Motor neuron (in vitro differentiated cells): ENCODE measurements around the gene MPP3. TPM values are rescaled to one million over a fixed set of nuclear protein-coding genes. Genes with fewer than 3 reads are reported as not detected.
"Not testable (repeated sequence)": the region's sequence is repeated elsewhere in the genome, so short reads cannot be mapped to it uniquely, and the experiment has no call there.

Source experiments
- ATAC-seq, 8 experiments: fragments of 200-7000 bp; cut with Tn5 transposase; replicated peaks in 6 of 8; 2 replicates each; pipeline ENCODE4 v1.8.0; 2021; ENCODE audit warnings: mild to moderate bottlenecking in 8 of 8, moderate library complexity in 8 of 8
- H3K27ac ChIP-seq, 2 donors: fragments of 250-450 bp; sonication (Bioruptor Pico); 2 replicates each; pipeline ENCODE4 v1.9.0; 2021; ENCODE audit warnings: antibody characterized with exemption in 2 of 2, mild to moderate bottlenecking in 2 of 2, moderate library complexity in 1 of 2
- H3K4me1 ChIP-seq, 2 donors: fragments of 250-450 bp; sonication (Bioruptor Pico); replicated peaks in 1 of 2; 2 replicates each; pipeline ENCODE4 v1.6.1; 2021; ENCODE audit warnings: antibody characterized with exemption in 2 of 2, mild to moderate bottlenecking in 2 of 2, moderate library complexity in 1 of 2
- H3K4me3 ChIP-seq, 5 donors: fragments of 250-450 bp; sonication (Bioruptor Pico); 2 replicates each; pipeline ENCODE4 v1.9.0; 2021; ENCODE audit warnings: antibody characterized with exemption in 5 of 5, mild to moderate bottlenecking in 5 of 5, moderate library complexity in 4 of 5
- WGBS, 10 experiments: fragments of 450-650 bp; shearing (Covaris generic); methylation state at CpG; one replicate each; pipeline ENCODE4 v1.0.0; 2022; 5-methylcytosine and 5-hydroxymethylcytosine counted together
- in situ Hi-C, 9 experiments: fragments of 400-800 bp; cut with MboI; loops; one replicate each; pipeline ENCODE4 v1.15.0; 2021; ENCODE audit warnings: low sequenced_read_pairs in 9 of 9, low pct_unique_long_range_greater_than_20kb in 2 of 9; ENCODE audit not compliant: unreplicated experiment in 9 of 9
- total RNA-seq, 8 experiments: library from RNA; unstranded; fragments of 300-600 nt; gene quantifications; 2 replicates each; pipeline versions ENCODE4 v1.2.3 to v1.2.4, GENCODE V29; 2022

MPP3 gene
- total RNA-seq, 8 experiments from 2014 or later, result 1.5 to 26.7 (median 19.3) TPM

GRCh38 chr17:43856141-43856540 is 23.2 kb upstream of the MPP3 start:
- in situ Hi-C loops, result no loop called here
- Histone ChIP-seq H3K4me1 (peaks cover 0 to 3% of the 10 kb centered on the region in 2 donors), H3K27ac (no peak overlapping the region), H3K4me3 (no peak overlapping the region)
- ATAC-seq, result no peak
- 50 to 94% (median 80%) methylated on average over 1 to 3 of the region's 3 CpGs; no CpG with 5 or more reads in 3 of the 10 experiments for WGBS, 10 experiments

GRCh38 chr17:43855061-43855460 is 22.1 kb upstream of the MPP3 start:
- Histone ChIP-seq H3K27ac (no peak overlapping the region), H3K4me3 (no peak overlapping the region), H3K4me1 (peaks cover 0 to 3% of the 10 kb centered on the region in 2 donors)
- WGBS, 10 experiments, result 70 to 100% (median 85%) methylated on average over 1 to 4 of the region's 9 CpGs; no CpG with 5 or more reads in 6 of the 10 experiments
- ATAC-seq, result no peak
- in situ Hi-C loops, result no loop called here

- Histone ChIP-seq H3K27ac (no peak overlapping the region), H3K4me3 (no peak overlapping the region), H3K4me1 (peaks cover 0 to 3% of the 10 kb centered on the region in 2 donors)
- WGBS, 10 experiments, result 14 to 89% (median 59%) methylated on average over 1 to 4 of the region's 8 CpGs; no CpG with 5 or more reads in 4 of the 10 experiments
- ATAC-seq, result no peak
- in situ Hi-C loops, result no loop called here
These were observed 21.6 kb upstream of the MPP3 start for GRCh38 chr17:43854498-43854897.

GRCh38 chr17:43853546-43853945 is 20.6 kb upstream of the MPP3 start:
- WGBS, 10 experiments, result 40 to 67% (median 40%) methylated on average over 1 to 3 of the region's 7 CpGs; no CpG with 5 or more reads in 7 of the 10 experiments
- Histone ChIP-seq H3K4me1 (peaks cover 0 to 2% of the 10 kb centered on the region in 2 donors), H3K4me3 (no peak overlapping the region), H3K27ac (no peak overlapping the region)
- in situ Hi-C loops, result no loop called here
- ATAC-seq, result no peak

GRCh38 chr17:43852571-43852970 is 19.6 kb upstream of the MPP3 start:
- in situ Hi-C loops, result no loop called here
- no peaks in the 10 kb centered on the region for H3K4me1 ChIP-seq
- 39 to 84% methylated on average over 3 to 6 of the region's 8 CpGs; no CpG with 5 or more reads in 8 of the 10 experiments for WGBS, 10 experiments
- no peak overlapping the region for H3K27ac ChIP-seq
- ATAC-seq, result no peak
- H3K4me3 ChIP-seq, result no peak overlapping the region

GRCh38 chr17:43849116-43849515 is 16.2 kb upstream of the MPP3 start:
- Histone ChIP-seq H3K27ac (no peak overlapping the region), H3K4me3 (no peak overlapping the region), H3K4me1 (no peaks in the 10 kb centered on the region)
- in situ Hi-C loops, result no loop called here
- 72 to 100% (median 93%) methylated on average over 2 to 4 of the region's 8 CpGs; no CpG with 5 or more reads in 6 of the 10 experiments for WGBS, 10 experiments
- no peak for ATAC-seq

- 60 to 100% (median 82%) methylated on average over 1 to 4 of the region's 10 CpGs; no CpG with 5 or more reads in 7 of the 10 experiments for WGBS, 10 experiments
- H3K4me3 ChIP-seq, result no peak overlapping the region
- ATAC-seq, result no peak
- no peaks in the 10 kb centered on the region for H3K4me1 ChIP-seq
- no peak overlapping the region for H3K27ac ChIP-seq
- in situ Hi-C loops, result no loop called here
These were observed 15.7 kb upstream of the MPP3 start for GRCh38 chr17:43848601-43849000.

GRCh38 chr17:43846963-43847371 is 14.0 kb upstream of the MPP3 start, which contains the start of gene CD300LG:
TSS of gene CD300LG (plus strand) at chr17:43847176. CDS start at chr17:43847217, 41 bp downstream.
- WGBS, 10 experiments, result 17 to 63% (median 43%) methylated on average over 1 to 4 of the region's 17 CpGs; no CpG with 5 or more reads in 6 of the 10 experiments
- peak in 2 of 8 experiments; percentile 8 to 10 for ATAC-seq
- no peak within 1 kb of the TSS for H3K27ac ChIP-seq
- no peak within 1 kb of the TSS for H3K4me3 ChIP-seq
- in situ Hi-C loops, result no loop called here
- no peaks in the 10 kb centered on the region for H3K4me1 ChIP-seq

- WGBS, 10 experiments, result 0 to 47% (median 17%) methylated on average over 2 to 13 of the region's 13 CpGs; no CpG with 5 or more reads in 2 of the 10 experiments
- in situ Hi-C loops, result no loop called here
- peak; percentile 92 to 100 (median 96) for ATAC-seq
- no peaks in the 10 kb centered on the region for H3K4me1 ChIP-seq
- no peak overlapping the region for H3K4me3 ChIP-seq
- H3K27ac ChIP-seq, result no peak overlapping the region
These were observed 13.3 kb upstream of the MPP3 start for GRCh38 chr17:43846221-43846712.

GRCh38 chr17:43845766-43846165 is 12.8 kb upstream of the MPP3 start:
- H3K4me3 ChIP-seq, result no peak overlapping the region
- in situ Hi-C loops, result no loop called here
- H3K4me1 ChIP-seq, result no peaks in the 10 kb centered on the region
- no peak overlapping the region for H3K27ac ChIP-seq
- WGBS, 10 experiments, result 0 to 85% (median 54%) methylated on average over 1 to 4 of the region's 4 CpGs; no CpG with 5 or more reads in 2 of the 10 experiments
- no peak for ATAC-seq

GRCh38 chr17:43844241-43844640 is 11.3 kb upstream of the MPP3 start:
- Histone ChIP-seq H3K4me1 (no peaks in the 10 kb centered on the region), H3K4me3 (no peak overlapping the region), H3K27ac (no peak overlapping the region)
- in situ Hi-C loops, result no loop called here
- no peak for ATAC-seq
- WGBS, 10 experiments, result 38 to 70% (median 61%) methylated on average over 2 to 4 of the region's 5 CpGs; no CpG with 5 or more reads in 6 of the 10 experiments

- Histone ChIP-seq H3K4me3 (no peak overlapping the region), H3K4me1 (no peaks in the 10 kb centered on the region), H3K27ac (no peak overlapping the region)
- in situ Hi-C loops, result no loop called here
- 60 to 85% (median 79%) methylated on average over 1 to 6 of the region's 7 CpGs; no CpG with 5 or more reads in 3 of the 10 experiments for WGBS, 10 experiments
- no peak for ATAC-seq
These were observed 10.0 kb upstream of the MPP3 start for GRCh38 chr17:43842975-43843325.

- in situ Hi-C loops, H3K27ac ChIP-seq, H3K4me1 ChIP-seq, ATAC-seq, H3K4me3 ChIP-seq: not testable (repeated sequence)
- 4 to 97% (median 79%) methylated on average over 1 to 6 of the region's 54 CpGs; no CpG with 5 or more reads in 6 of the 10 experiments for WGBS, 10 experiments
These were observed 9.4 kb upstream of the MPP3 start for GRCh38 chr17:43842091-43842974.
